CD4-positive, alpha-beta T cell (primary cell): ENCODE measurements around the gene HDAC9. TPM values are rescaled to one million over a fixed set of nuclear protein-coding genes. Genes with fewer than 3 reads are reported as not detected.
A peak's percentile ranks its signal among the peaks of the same experiment; 100 is the strongest.
"Not testable (repeated sequence)": the region's sequence is repeated elsewhere in the genome, so short reads cannot be mapped to it uniquely, and the experiment has no call there.

Source experiments
- ATAC-seq: fragments of 200-7000 bp; cut with Tn5 transposase; one replicate; pipeline ENCODE4 v1.10.0; 2022; ENCODE audit warnings: mild to moderate bottlenecking; ENCODE audit not compliant: poor library complexity
- CTCF ChIA-PET: fragments of 350-600 bp; sonication (Branson Sonifier 250); formaldehyde crosslinking; loops from one replicate; lab custom pipeline; 2021; ENCODE audit warnings: antibody characterized with exemption, inconsistent platforms; lab: Charles Lee
- POLR2A ChIA-PET: fragments of 350-600 bp; sonication (Branson Sonifier 250); formaldehyde crosslinking; loops from one replicate; lab custom pipeline; 2021; ENCODE audit warnings: antibody characterized with exemption, inconsistent platforms; lab: Charles Lee
- DNase-seq, 14 experiments: peaks; one replicate each; pipeline ENCODE4 v3.0.0-alpha.2; 2013 to 2020; ENCODE audit warnings: mixed read lengths in 2 of 14
- H3K27ac ChIP-seq, 2 donors: one replicate each; pipeline versions ENCODE4 v1.5.1 to v1.7.0; 2013; ENCODE audit warnings: low read length in 2 of 2, low read depth in 1 of 2, mild to moderate bottlenecking in 1 of 2
- H3K27me3 ChIP-seq, 2 experiments: 1 replicate in 1 of 2; 2 replicates in 1 of 2; pipeline versions ENCODE4 v1.6.1 to v1.7.0; 2013; ENCODE audit warnings: low read length in 2 of 2, control low read depth in 1 of 2, mild to moderate bottlenecking in 1 of 2, moderate library complexity in 1 of 2; ENCODE audit not compliant: insufficient read depth in 2 of 2, control insufficient read depth in 1 of 2
- H3K36me3 ChIP-seq: one replicate; pipeline ENCODE4 v1.6.1; 2013; ENCODE audit warnings: low read length, control low read depth; ENCODE audit not compliant: insufficient read depth
- H3K4me1 ChIP-seq: one replicate; pipeline ENCODE4 v1.6.1; 2013; ENCODE audit warnings: low read length, control low read depth; ENCODE audit not compliant: insufficient read depth
- H3K4me3 ChIP-seq: one replicate; pipeline ENCODE4 v1.5.1; 2013; ENCODE audit warnings: mild to moderate bottlenecking, low read length, moderate library complexity
- H3K9me3 ChIP-seq, 2 experiments: 1 replicate in 1 of 2; 2 replicates in 1 of 2; pipeline versions ENCODE4 v1.6.1 to v1.7.0; 2013; ENCODE audit warnings: low read length in 2 of 2, mild to moderate bottlenecking in 2 of 2, control low read depth in 1 of 2, moderate library complexity in 1 of 2; ENCODE audit not compliant: control insufficient read depth in 1 of 2, insufficient read depth in 1 of 2
- H3K27ac Mint-ChIP-seq: one replicate; pipeline ENCODE4 v1.8.0; 2020; ENCODE audit warnings: mixed read lengths
- H3K27me3 Mint-ChIP-seq: one replicate; pipeline ENCODE4 v1.8.0; 2021; ENCODE audit warnings: mixed read lengths
- H3K36me3 Mint-ChIP-seq: one replicate; pipeline ENCODE4 v1.8.0; 2021; ENCODE audit warnings: low read depth, mixed read lengths
- H3K4me1 Mint-ChIP-seq: one replicate; pipeline ENCODE4 v1.8.0; 2021; ENCODE audit warnings: low read depth, mixed read lengths
- H3K4me3 Mint-ChIP-seq: one replicate; pipeline ENCODE4 v1.8.0; 2020; ENCODE audit warnings: mild to moderate bottlenecking, mixed read lengths
- H3K9me3 Mint-ChIP-seq: one replicate; pipeline ENCODE4 v1.8.0; 2020; ENCODE audit warnings: mixed read lengths
- CTCF ChIP-seq: fragments of 200-600 bp; IDR thresholded peaks from one replicate; pipeline ENCODE4 v1.8.0; 2022; ENCODE audit warnings: antibody characterized with exemption, mild to moderate bottlenecking
- intact Hi-C, 2 experiments: fragments of 100-400 bp; cut with DNase I in 1 of 2; cut with micrococcal nuclease in 1 of 2; formaldehyde crosslinking; loops; one replicate each; pipeline versions ENCODE4 v1.15.1 to v1.9.0; 2023 to 2025; cut with DNase I, micrococcal nuclease
- total RNA-seq, 174 experiments: library from RNA in 2 of 174; stranded (reverse) in 2 of 174; gene quantifications; one replicate each; pipeline ENCODE4 v1.2.3 and lab custom pipeline; 2021 to 2026

HDAC9 gene
- total RNA-seq, 2 experiments from 2014 or later = 0.73 to 1.2 TPM

- Histone ChIP-seq H3K36me3 (no peaks in the 10 kb centered on the region), H3K27me3 (no peaks in the 10 kb centered on the region), H3K27ac (no peak overlapping the region), H3K4me1 (no peaks in the 10 kb centered on the region), H3K9me3 (peaks cover 0 to 3% of the 10 kb centered on the region in 2 experiments), H3K4me3 (no peak overlapping the region)
- no peak overlapping the region for H3K4me3 Mint-ChIP-seq
- intact Hi-C loops = no loop called here
- H3K27ac Mint-ChIP-seq = no peak overlapping the region
- H3K36me3 Mint-ChIP-seq = no peaks in the 10 kb centered on the region
- ChIA-PET CTCF (no interaction called here), POLR2A (no interaction called here)
- no peaks in the 10 kb centered on the region for H3K4me1 Mint-ChIP-seq
- H3K9me3 Mint-ChIP-seq = no peaks in the 10 kb centered on the region
- TF ChIP-seq CTCF = no peak
- H3K27me3 Mint-ChIP-seq = no peaks in the 10 kb centered on the region
- DNase-seq = no peak
- ATAC-seq = no peak
These were observed 531.3 kb downstream of the HDAC9 start for GRCh38 chr7:19026888-19027287.

GRCh38 chr7:19030281-19030680 lies 534.7 kb downstream of the HDAC9 start:
- Histone ChIP-seq H3K4me3 (no peak overlapping the region), H3K27me3 (no peaks in the 10 kb centered on the region), H3K9me3 (peaks cover 0 to 3% of the 10 kb centered on the region in 2 experiments), H3K4me1 (no peaks in the 10 kb centered on the region), H3K36me3 (no peaks in the 10 kb centered on the region), H3K27ac (no peak overlapping the region)
- Mint-ChIP-seq H3K36me3 (no peaks in the 10 kb centered on the region), H3K9me3 (peaks cover 3% of the 10 kb centered on the region), H3K27ac (no peak overlapping the region), H3K4me3 (no peak overlapping the region), H3K27me3 (no peaks in the 10 kb centered on the region), H3K4me1 (no peaks in the 10 kb centered on the region)
- ChIA-PET POLR2A (no interaction called here), CTCF (no interaction called here)
- intact Hi-C loops = no loop called here
- ATAC-seq (no peak), DNase-seq (no peak)
- TF ChIP-seq CTCF = no peak

- H3K4me1 ChIP-seq, DNase-seq, H3K27ac ChIP-seq, CTCF ChIA-PET, H3K27me3 Mint-ChIP-seq, H3K9me3 ChIP-seq, ATAC-seq, H3K4me3 ChIP-seq, H3K27ac Mint-ChIP-seq, H3K4me3 Mint-ChIP-seq, H3K4me1 Mint-ChIP-seq, H3K27me3 ChIP-seq, POLR2A ChIA-PET, H3K36me3 Mint-ChIP-seq, H3K36me3 ChIP-seq, intact Hi-C loops: not testable (repeated sequence)
- peaks cover 11% of the 10 kb centered on the region for H3K9me3 Mint-ChIP-seq
These were observed 537.4 kb downstream of the HDAC9 start for GRCh38 chr7:19032942-19033341.

GRCh38 chr7:19051767-19052375 lies 556.3 kb downstream of the HDAC9 start:
- Mint-ChIP-seq H3K27me3 (no peaks in the 10 kb centered on the region), H3K9me3 (peaks cover 14% of the 10 kb centered on the region), H3K4me1 (no peaks in the 10 kb centered on the region), H3K27ac (no peak overlapping the region), H3K4me3 (no peak overlapping the region), H3K36me3 (no peaks in the 10 kb centered on the region)
- no peaks in the 10 kb centered on the region for H3K36me3 ChIP-seq
- DNase-seq (peak in 5 of 14 experiments; percentile 2 to 31 (median 26)), ATAC-seq (no peak)
- H3K9me3 ChIP-seq = peaks cover 0 to 6% of the 10 kb centered on the region in 2 experiments
- H3K4me3 ChIP-seq = no peak overlapping the region
- POLR2A ChIA-PET = no interaction called here
- no peaks in the 10 kb centered on the region for H3K27me3 ChIP-seq
- TF ChIP-seq CTCF = peak; percentile 70
- CTCF ChIA-PET = no interaction called here
- H3K4me1 ChIP-seq = no peaks in the 10 kb centered on the region
- intact Hi-C loops = loop anchor here in 1 of 2 experiments (5.0 kb wide), 1 partner anchor 1370 kb away; no protein-coding TSS in a partner anchor
- H3K27ac ChIP-seq = no peak overlapping the region
